RPMI7951 (cell line): Measurements from ENCODE around the gene TMX4. TPM values are rescaled to one million over a fixed set of nuclear protein-coding genes. Genes with fewer than 3 reads are reported as not detected.
"Not testable (repeated sequence)": the region's sequence is repeated elsewhere in the genome, so short reads cannot be mapped to it uniquely, and the experiment has no call there.

Experiments
- DNase-seq: peaks from one replicate; pipeline ENCODE4 v3.0.0-alpha.2; 2012; ENCODE audit warnings: low read depth
- total RNA-seq: library from RNA; depleted of rRNA; stranded (reverse); fragments of >200 nt; shearing (Covaris generic); gene quantifications from 2 replicates; pipeline ENCODE4 v1.2.3, GENCODE V29; 2014; rRNA removed

The TMX4 gene, protein sequence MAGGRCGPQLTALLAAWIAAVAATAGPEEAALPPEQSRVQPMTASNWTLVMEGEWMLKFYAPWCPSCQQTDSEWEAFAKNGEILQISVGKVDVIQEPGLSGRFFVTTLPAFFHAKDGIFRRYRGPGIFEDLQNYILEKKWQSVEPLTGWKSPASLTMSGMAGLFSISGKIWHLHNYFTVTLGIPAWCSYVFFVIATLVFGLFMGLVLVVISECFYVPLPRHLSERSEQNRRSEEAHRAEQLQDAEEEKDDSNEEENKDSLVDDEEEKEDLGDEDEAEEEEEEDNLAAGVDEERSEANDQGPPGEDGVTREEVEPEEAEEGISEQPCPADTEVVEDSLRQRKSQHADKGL
- 53.2 and 56.6 TPM in 2 replicates for total RNA-seq

DNA sequence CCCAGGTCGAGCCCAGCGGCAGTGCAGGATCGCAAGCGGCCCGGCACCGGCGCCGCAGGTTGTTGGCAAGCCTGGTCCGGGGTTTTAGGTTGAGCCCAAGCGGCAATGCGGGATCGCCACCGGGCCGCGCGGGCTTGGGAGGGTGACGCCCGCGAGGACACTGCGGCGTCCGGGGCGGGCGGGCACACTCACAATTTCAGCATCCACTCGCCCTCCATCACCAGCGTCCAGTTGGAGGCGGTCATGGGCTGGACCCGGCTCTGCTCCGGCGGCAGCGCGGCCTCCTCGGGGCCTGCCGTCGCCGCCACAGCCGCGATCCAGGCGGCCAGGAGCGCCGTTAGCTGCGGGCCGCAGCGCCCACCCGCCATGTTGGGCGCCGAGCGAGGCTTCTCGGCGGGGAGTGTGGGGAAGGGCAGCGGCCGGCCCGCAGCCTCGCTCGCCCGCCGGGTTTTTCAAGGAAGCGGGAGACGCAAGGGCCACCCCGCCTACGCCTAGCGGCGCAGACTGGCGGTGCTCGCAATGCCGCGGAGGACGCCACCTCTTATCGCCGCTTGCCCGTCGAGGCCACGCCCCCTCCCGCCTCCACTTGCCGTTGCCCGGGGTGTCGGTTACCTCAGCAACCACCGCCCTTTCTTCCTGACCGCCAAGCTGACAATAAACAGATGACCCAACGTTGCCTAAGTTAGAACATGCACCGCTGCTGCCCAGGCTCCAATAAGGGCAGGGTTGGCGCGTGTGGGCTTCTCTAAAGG is at the start of gene TMX4:
Gene TMX4, minus strand, starts transcription at position 516 of the 752 bp plus-strand sequence. Its CDS starts 148 bp downstream, at position 368.
- DNase-seq: peak; percentile 98

- no peak for DNase-seq
Observed at GRCh38 chr20:8067082-8067481, 47.5 kb upstream of the TMX4 start.

GRCh38 chr20:8066662-8067061 is 47.1 kb upstream of the TMX4 start:
- no peak for DNase-seq

DNA sequence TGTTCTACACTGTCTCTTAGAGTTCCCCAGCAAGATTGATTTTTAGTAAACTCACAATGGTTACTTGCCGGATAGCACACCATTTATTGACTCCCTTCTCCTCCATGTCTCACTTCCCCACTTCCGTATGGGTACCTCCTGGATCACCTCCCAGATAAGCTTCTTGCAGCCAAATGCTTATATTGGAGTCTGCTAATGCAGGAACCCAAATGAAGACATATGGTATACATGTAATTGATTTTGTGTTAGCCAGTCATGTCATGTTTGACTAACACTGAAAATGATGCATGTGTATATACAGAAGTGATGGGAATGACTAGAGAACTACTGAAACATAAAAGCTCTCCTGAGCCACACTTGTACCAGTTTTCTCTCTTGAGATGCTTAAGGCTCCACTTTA is 46.1 kb upstream of the TMX4 start:
- DNase-seq: no peak

DNA sequence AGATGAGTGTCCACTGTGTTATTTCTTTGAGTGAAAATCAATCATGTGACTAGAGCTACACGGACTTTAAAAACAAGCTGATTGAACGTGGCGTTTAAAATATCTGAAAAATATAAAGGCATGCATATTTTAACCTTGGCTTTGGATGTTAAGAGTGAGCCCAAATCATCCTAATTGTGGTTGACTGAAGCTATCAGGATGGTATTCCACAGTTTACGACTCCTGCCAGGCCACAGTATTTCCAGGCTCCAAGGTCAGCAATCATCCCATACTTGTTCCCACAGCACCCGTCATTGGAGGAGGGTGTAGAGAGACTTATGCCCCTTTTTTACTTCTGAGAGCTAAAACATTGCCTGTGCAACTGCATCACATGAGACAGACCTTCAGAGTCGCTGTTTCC is 43.2 kb upstream of the TMX4 start:
- no peak for DNase-seq

- DNase-seq: no peak
Observed at GRCh38 chr20:8061861-8062518, 42.4 kb upstream of the TMX4 start.

DNA sequence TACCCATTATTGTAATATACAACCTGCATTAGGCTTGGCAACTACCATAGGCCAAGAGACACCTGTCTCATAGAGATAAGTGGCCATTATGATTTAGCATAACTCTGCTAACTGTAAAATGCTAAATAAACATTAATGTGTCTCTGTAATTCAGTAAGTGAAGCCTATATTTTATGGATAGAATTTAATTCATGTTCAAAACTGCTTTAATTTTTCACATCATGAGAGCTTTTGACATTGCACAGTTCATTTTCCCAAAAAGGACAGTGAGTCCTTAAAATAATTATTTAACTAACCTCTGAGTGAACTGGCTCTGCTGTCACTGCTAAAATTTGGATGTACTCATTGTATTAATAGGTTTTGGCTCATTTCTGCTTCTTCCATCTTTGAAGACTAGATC is 41.4 kb upstream of the TMX4 start:
- DNase-seq: no peak

DNA sequence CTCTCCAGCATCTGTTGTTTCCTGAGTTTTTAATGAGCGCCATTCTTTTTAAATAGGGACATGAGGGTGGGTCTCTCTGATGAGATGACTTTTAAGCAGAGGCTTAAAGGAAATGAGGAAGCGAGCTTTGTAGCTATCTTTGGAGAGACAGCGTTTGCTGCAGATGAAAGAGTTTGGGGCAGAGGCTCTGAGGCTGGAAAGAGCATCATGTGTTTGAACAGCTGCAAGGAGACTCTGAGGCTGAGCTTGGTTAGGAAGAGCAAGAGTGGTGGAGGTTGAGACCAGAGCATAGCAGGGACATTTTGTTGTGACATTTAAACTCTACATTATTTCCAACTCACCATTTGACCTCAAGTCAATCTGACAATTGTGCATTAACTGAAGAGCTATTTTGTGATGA is 38.3 kb upstream of the TMX4 start:
- no peak for DNase-seq

GRCh38 chr20:8055096-8055495 is 35.5 kb upstream of the TMX4 start:
- DNase-seq: no peak

DNA sequence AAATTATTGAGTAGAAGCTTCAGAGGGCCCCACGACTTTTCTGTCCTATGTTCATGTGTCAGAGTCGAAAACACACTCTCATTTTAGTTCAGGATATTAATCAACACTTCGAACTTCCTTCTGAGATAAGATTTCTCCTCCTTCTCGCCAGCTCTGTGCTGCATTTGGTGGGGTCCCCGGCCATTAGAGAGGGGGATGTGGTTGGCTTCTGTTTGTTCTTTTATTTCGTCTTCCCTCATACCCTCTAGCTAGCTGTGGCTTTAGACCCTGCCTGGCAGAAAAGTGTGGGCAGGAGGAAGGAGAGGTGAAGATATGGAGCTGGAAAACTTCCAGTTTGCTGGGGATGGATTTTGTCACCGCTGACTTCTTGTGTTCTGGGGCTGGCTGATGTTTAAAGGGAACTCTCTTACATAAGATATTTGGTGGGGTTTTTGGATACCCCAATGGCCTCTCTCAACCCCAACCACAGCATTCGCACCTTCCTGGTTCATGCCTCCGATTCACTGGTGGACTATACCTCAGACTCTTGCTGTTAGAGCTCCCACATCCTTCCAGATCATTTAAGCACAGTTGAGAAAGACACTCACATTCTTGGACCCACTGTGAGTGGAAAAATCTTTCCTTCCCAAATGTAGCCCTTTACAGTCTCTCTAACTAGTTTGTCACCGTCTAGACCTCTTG is 30.7 kb upstream of the TMX4 start:
- peak; percentile 12 for DNase-seq

GRCh38 chr20:8049310-8049709 is 29.7 kb upstream of the TMX4 start:
- DNase-seq: peak; percentile 26

GRCh38 chr20:8045946-8046345 is 26.4 kb upstream of the TMX4 start:
- no peak for DNase-seq

- peak; percentile 63 for DNase-seq
Observed at GRCh38 chr20:8043687-8044282, 24.2 kb upstream of the TMX4 start.

- peak; percentile 9 for DNase-seq
Observed at GRCh38 chr20:8039042-8039441, 19.5 kb upstream of the TMX4 start.

DNA sequence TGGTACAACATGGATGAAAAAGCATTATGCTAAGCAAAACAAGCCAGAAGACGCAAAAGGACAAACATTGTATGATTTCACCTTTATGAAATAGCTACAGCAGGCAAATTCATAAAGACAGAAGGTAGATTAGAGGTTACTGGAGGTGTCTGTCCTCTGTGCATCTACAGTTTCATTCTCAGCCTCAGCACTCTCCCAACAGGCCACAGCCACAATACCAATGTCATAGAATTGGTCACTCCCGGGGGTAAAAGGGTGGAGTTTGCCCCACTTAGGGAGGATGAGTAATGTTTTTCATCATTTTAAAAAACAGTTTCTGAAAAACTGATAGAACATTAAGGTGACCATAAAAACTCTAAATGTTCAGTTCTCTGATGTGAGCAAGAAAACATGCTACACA is 17.2 kb upstream of the TMX4 start:
- DNase-seq: no peak

DNA sequence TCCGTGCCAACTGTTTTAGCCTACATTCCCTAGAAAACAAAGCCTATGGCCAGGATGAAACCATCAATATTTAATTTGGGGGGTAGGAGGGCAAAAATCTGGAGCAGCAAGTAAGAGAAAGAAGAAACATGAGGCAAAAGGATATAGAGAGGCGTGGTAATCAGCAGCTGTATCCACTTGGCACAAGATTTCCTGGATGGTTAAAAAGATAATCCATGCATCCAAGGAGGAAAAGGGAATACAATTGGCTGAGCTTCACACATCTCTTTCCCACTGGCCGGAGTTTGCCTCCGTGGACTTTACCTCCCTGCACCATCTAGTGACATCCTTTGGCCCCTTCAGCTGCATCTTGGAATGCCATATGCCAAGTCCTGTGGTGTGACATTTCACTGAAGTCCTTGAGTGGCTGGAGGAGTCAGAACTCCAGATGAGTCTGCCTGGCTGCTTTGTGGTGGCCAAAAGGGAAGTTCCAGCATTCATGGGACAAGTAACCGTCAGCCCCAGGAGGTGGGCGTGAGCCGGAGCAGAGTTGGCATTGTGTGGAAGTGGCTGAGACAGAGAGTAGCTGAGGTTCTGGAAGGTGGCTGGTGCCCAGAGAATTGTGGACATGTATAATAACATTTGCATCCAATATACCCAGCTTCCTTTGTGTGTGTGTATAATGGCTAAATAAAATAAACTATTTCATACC is 13.7 kb upstream of the TMX4 start:
- no peak for DNase-seq

DNA sequence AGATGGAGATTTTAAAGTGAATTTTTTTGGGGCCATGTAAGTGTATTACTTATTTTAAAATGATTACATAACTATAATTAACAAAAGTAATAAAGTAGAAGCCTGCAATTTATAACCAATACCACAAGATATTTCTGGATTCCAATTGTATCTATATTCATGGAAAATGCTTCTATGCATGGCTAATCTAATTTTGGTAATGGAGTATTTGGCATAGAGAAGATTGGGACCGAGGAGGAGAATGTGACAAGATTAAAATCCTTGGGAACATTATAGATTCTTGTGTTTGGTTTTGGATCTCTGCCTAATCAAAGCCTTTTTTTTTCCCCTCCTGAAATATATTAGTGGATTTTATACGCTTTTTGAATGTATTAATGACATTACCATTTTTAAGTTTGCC is 12.9 kb upstream of the TMX4 start:
- no peak for DNase-seq

DNA sequence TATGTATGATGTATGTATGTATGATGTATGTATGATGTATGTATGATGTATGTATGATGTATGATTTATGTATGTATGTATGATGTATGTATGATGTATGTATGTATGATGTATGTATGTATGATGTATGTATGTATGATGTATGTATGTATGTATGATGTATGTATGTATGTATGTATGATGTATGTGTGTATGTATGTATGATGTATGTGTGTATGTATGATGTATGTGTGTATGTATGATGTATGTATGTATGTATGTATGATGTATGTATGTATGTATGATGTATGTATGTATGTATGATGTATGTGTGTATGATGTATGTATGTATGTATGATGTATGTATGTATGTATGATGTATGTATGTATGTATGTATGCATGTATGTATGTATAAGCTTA is 12.0 kb upstream of the TMX4 start:
- not testable (repeated sequence) for DNase-seq

- DNase-seq: peak; percentile 11
Observed at GRCh38 chr20:8021541-8022269, 2.1 kb upstream of the TMX4 start.

- DNase-seq: peak; percentile 81
Observed at GRCh38 chr20:8020314-8021079, 936 bp upstream of the TMX4 start.
